Fibroblast of mammary gland (primary cell): ENCODE results near the gene MOSPD3.
"Not testable (repeated sequence)": the region's sequence is repeated elsewhere in the genome, so short reads cannot be mapped to it uniquely, and the experiment has no call there.

Experiments used
- DNase-seq: peaks from one replicate; pipeline ENCODE4 v3.0.0-alpha.2; 2010; ENCODE audit warnings: low read depth
- H3K4me3 ChIP-seq: 2 replicates; pipeline ENCODE4 v1.5.1; 2011; ENCODE audit warnings: low read depth, mild to moderate bottlenecking, low read length, moderate library complexity; ENCODE audit not compliant: control insufficient read depth
- TF ChIP-seq, protein P1 (sequence below): conservative IDR thresholded peaks from 2 replicates; pipeline ENCODE4 v1.5.1; 2011; ENCODE audit warnings: low read depth, low read length, inconsistent platforms; ENCODE audit not compliant: control insufficient read depth, insufficient read depth

MOSPD3 gene

DNA sequence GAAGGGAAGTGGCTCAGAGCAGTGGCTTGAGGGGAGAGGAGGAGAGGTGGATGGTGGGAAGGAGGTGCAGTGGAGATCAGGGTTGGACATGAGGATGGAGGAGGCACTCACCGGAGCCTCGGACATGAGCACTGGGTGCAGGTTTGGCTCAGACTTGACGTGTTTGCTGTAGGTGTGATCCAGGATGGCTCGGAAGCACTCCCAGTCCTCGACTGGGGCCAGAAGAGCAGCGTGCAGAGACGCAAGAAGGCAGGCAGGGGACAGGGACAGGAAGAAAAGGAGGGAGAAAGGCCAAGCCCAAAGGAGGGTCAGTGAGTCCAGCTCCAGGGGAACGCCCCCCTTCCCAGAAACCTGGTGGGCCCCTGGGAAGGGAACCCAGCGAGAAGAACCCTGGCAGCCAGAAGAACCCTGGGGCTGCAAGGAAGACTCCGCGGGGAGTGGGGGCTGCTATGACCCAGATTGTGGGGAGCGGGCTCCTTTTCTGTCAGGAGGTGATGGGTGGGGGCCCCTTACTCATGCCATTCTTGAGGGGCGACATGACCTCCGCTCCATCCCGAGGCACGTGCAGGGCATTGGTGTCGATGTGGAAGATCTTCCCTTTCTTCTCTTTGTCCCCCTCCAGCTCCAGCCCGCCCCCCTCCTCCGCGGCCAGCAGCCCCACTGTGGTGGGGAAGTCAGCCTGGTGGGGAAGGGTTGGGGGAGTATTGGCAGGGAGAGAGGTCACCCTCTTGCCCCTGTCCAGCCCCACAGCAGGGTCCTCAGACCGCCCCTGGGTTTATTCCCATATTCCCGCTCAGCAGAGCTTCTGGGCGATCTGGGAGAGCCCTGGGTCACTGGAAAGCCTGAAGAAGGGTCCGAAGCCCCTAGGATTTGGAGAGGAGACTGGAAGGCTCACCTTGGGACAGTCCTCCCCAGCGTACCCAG lies 42.8 kb downstream of the MOSPD3 start:
- TF ChIP-seq, protein P1, sequence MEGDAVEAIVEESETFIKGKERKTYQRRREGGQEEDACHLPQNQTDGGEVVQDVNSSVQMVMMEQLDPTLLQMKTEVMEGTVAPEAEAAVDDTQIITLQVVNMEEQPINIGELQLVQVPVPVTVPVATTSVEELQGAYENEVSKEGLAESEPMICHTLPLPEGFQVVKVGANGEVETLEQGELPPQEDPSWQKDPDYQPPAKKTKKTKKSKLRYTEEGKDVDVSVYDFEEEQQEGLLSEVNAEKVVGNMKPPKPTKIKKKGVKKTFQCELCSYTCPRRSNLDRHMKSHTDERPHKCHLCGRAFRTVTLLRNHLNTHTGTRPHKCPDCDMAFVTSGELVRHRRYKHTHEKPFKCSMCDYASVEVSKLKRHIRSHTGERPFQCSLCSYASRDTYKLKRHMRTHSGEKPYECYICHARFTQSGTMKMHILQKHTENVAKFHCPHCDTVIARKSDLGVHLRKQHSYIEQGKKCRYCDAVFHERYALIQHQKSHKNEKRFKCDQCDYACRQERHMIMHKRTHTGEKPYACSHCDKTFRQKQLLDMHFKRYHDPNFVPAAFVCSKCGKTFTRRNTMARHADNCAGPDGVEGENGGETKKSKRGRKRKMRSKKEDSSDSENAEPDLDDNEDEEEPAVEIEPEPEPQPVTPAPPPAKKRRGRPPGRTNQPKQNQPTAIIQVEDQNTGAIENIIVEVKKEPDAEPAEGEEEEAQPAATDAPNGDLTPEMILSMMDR: no peak
- no peak for DNase-seq
- H3K4me3 ChIP-seq: no peak overlapping the region

- TF ChIP-seq, protein P1: no peak
- DNase-seq: peak; percentile 35
- no peak within 1 kb of the TSS for H3K4me3 ChIP-seq
These were observed 43.8 kb downstream of the MOSPD3 start, which contains the start of gene ACTL6B for GRCh38 chr7:100655908-100656674. ACTL6B (minus strand) TSS chr7:100656448; CDS start chr7:100656354, 94 bp downstream.

- not testable (repeated sequence) for H3K4me3 ChIP-seq, DNase-seq
These were observed 49.9 kb downstream of the MOSPD3 start for GRCh38 chr7:100662194-100662776.
